ENCODE data around the gene GRID1.

Gene GRID1

DNA sequence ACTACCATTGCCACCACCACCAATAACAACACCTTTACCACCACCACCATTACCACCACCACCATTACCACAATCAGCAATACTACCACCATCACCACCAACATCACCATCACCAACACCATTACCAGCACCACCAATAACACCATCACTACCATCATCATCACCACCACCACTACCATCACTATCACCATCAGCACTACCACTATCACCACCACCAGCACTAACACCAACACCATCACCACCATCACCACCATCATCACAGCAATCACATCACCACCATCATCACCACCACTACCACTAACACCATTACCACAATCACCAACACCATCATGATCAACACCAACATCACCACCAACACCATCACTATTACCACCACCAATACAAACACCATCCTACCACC, 249.5 kb downstream of the GRID1 start:
- TF ChIP-seq EZH2phosphoT487 (IDR thresholded peaks at IDR 0.05; ENCODE audit: low read length), result no peak
- no peak for TF ChIP-seq CTCF (IDR thresholded peaks at IDR 0.05; ENCODE audit: low read length)
- TF ChIP-seq EZH2 (optimal IDR thresholded peaks at IDR 0.05; ENCODE audit: low read depth, low read length), result no peak
- Histone ChIP-seq H2AFZ (ENCODE audit: low read length) (no peak overlapping the region), H3F3A (ENCODE audit: insufficient read depth, low read length) (no peaks in the 10 kb centered on the region), H3K36me3 (replicated peaks; ENCODE audit: insufficient read depth, low read length) (no peaks in the 10 kb centered on the region), H3K9me2 (replicated peaks; ENCODE audit: insufficient read depth, low read length) (no peaks in the 10 kb centered on the region), H3K4me1 (ENCODE audit: low read length) (no peaks in the 10 kb centered on the region), H3K4me3 (ENCODE audit: low read length) (no peak overlapping the region), H4K20me1 (ENCODE audit: insufficient read depth, low read length) (no peaks in the 10 kb centered on the region), H3K27me3 (replicated peaks; ENCODE audit: insufficient read depth, low read length) (no peaks in the 10 kb centered on the region), H3K4me2 (ENCODE audit: low read depth, low read length) (no peak overlapping the region), H3K27ac (ENCODE audit: low read length) (no peak overlapping the region), H3K9ac (ENCODE audit: low read length) (no peak overlapping the region), H3K79me2 (ENCODE audit: low read length) (no peaks in the 10 kb centered on the region), H3K9me3 (replicated peaks; ENCODE audit: insufficient read depth, low read length) (no peaks in the 10 kb centered on the region)
- DNase-seq, result no peak

- Histone ChIP-seq H3K9me2 (replicated peaks; ENCODE audit: insufficient read depth, low read length) (no peaks in the 10 kb centered on the region), H3K79me2 (ENCODE audit: low read length) (no peaks in the 10 kb centered on the region), H3K4me2 (ENCODE audit: low read depth, low read length) (no peak overlapping the region), H3K9me3 (replicated peaks; ENCODE audit: insufficient read depth, low read length) (no peaks in the 10 kb centered on the region), H3K4me1 (ENCODE audit: low read length) (no peaks in the 10 kb centered on the region), H3K27me3 (replicated peaks; ENCODE audit: insufficient read depth, low read length) (no peaks in the 10 kb centered on the region), H3F3A (ENCODE audit: insufficient read depth, low read length) (no peaks in the 10 kb centered on the region), H3K36me3 (replicated peaks; ENCODE audit: insufficient read depth, low read length) (no peaks in the 10 kb centered on the region), H2AFZ (ENCODE audit: low read length) (no peak overlapping the region), H3K4me3 (ENCODE audit: low read length) (no peak overlapping the region), H4K20me1 (ENCODE audit: insufficient read depth, low read length) (no peaks in the 10 kb centered on the region), H3K27ac (ENCODE audit: low read length) (no peak overlapping the region), H3K9ac (ENCODE audit: low read length) (no peak overlapping the region)
- no peak for DNase-seq
- TF ChIP-seq EZH2phosphoT487 (IDR thresholded peaks at IDR 0.05; ENCODE audit: low read length), result no peak
- no peak for TF ChIP-seq CTCF (IDR thresholded peaks at IDR 0.05; ENCODE audit: low read length)
- TF ChIP-seq EZH2 (optimal IDR thresholded peaks at IDR 0.05; ENCODE audit: low read depth, low read length), result no peak
These were observed 252.6 kb downstream of the GRID1 start for GRCh38 chr10:86113983-86114382.

DNA sequence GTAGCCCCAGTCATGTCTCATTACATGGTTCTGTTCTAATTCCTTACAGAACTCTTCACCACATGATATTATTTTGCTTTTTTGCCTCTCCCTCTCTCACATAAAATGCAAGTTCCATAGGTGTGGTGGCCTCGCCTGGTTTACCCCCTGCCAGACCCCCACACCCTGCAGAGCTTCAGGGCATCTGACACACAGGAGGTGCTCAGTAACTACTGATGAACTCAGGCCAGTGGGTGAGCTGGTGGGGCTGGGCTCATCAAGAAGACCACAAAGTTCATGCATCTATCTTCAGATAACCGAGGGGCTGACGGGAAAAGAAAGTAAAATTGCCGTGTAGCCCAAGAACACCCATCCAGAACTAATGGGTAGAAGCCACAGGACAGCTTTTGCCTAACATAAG, 253.1 kb downstream of the GRID1 start:
- no peak overlapping the region for H2AFZ ChIP-seq (ENCODE audit: low read length)
- DNase-seq, result no peak
- no peaks in the 10 kb centered on the region for H3K27me3 ChIP-seq (replicated peaks; ENCODE audit: insufficient read depth, low read length)
- H3K9ac ChIP-seq (ENCODE audit: low read length), result no peak overlapping the region
- H3F3A ChIP-seq (ENCODE audit: insufficient read depth, low read length), result no peaks in the 10 kb centered on the region
- TF ChIP-seq EZH2phosphoT487 (IDR thresholded peaks at IDR 0.05; ENCODE audit: low read length) (no peak), CTCF (IDR thresholded peaks at IDR 0.05; ENCODE audit: low read length) (no peak), EZH2 (optimal IDR thresholded peaks at IDR 0.05; ENCODE audit: low read depth, low read length) (no peak)
- no peaks in the 10 kb centered on the region for H3K9me2 ChIP-seq (replicated peaks; ENCODE audit: insufficient read depth, low read length)
- H3K4me1 ChIP-seq (ENCODE audit: low read length), result no peaks in the 10 kb centered on the region
- H4K20me1 ChIP-seq (ENCODE audit: insufficient read depth, low read length), result no peaks in the 10 kb centered on the region
- no peaks in the 10 kb centered on the region for H3K79me2 ChIP-seq (ENCODE audit: low read length)
- no peak overlapping the region for H3K4me2 ChIP-seq (ENCODE audit: low read depth, low read length)
- no peak overlapping the region for H3K27ac ChIP-seq (ENCODE audit: low read length)
- no peaks in the 10 kb centered on the region for H3K9me3 ChIP-seq (replicated peaks; ENCODE audit: insufficient read depth, low read length)
- H3K4me3 ChIP-seq (ENCODE audit: low read length), result no peak overlapping the region
- no peaks in the 10 kb centered on the region for H3K36me3 ChIP-seq (replicated peaks; ENCODE audit: insufficient read depth, low read length)
